Endometrium (tissue), 2 donors: ENCODE measurements around the gene CHMP2B.

ENCODE experiments used
- FAIRE-seq: peaks from 2 replicates; lab custom pipeline; 2012; peaks lifted over from hg19 to GRCh38; lab: Jason Lieb, UNC
- donor health status: control.
- donor health status: control.

Gene CHMP2B, protein sequence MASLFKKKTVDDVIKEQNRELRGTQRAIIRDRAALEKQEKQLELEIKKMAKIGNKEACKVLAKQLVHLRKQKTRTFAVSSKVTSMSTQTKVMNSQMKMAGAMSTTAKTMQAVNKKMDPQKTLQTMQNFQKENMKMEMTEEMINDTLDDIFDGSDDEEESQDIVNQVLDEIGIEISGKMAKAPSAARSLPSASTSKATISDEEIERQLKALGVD

DNA sequence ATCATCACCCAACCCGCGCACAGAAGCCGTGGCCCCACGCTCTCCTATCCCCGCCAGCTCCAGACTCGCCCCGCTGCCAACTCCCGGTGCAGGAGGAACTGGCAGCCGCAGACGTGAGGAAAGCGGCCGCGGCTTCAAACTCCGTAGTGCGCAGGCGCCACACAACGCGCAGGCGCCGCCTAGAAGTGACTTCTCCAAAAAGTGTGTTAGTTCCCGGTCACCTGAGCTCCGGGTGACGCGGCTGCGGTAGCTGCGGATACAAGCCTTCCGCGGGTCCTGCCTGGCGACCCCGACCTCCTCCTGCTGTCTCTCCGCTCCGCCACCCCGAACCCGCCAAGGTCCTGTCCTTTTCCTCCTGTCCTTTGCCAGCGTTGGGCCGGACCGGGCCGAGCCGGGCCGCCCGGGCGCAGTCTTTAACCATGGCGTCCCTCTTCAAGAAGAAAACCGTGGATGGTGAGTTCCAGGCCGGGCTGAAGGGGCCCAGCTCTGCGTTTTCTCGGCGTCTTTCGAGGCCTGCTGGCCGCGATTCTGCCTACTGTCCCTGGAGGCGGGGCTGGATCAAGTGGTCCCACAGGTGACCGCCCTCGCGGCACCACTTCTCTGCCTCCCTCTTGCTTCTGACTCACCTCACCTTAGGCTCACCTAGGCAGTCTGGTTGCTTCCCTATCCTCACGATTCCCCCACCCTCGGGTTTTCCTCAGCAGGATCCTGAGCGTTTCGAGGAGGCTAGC is at the start of gene CHMP2B:
Gene CHMP2B, plus strand, starts transcription at position 206 of the 731 bp plus-strand sequence. Its CDS starts 214 bp downstream, at position 420.
- peak; percentile 45 for FAIRE-seq

DNA sequence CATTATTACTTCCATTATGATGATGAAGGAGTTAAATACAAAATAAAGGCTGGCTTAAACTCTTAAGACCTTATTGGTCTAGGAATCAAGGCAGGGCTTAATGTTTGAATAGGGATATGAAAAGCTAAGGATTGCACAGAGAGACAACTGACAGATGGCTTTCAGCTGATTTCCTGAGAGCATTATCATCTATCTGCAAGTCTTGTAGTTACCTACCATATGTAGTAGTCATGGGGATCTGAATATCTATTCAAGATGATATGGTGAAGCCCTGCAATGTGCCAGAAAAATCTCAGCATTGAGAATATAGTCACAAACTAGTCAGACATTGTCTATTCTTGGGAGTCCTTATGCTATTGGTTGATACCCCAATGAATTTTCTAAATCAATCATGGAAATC is 47.5 kb upstream of the CHMP2B start:
- no peak for FAIRE-seq

DNA sequence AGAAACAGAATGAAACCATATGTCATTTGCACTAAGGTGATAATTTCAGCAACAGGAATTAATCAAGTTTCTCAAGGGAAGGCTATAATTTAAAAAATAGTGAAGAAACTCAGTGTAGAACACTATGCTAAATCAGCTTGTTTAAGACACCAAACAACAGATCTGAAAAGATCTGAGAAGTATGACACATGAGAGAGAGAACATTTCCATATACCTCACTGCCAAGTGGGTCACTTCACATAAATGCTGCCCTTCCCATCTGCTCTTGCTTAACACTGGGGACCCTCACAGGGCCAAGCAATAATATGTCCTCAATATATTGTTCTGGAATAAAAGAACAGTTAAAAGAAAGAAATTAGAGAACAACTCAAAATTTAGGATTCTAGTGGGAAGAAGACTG is 45.6 kb upstream of the CHMP2B start:
- no peak for FAIRE-seq

DNA sequence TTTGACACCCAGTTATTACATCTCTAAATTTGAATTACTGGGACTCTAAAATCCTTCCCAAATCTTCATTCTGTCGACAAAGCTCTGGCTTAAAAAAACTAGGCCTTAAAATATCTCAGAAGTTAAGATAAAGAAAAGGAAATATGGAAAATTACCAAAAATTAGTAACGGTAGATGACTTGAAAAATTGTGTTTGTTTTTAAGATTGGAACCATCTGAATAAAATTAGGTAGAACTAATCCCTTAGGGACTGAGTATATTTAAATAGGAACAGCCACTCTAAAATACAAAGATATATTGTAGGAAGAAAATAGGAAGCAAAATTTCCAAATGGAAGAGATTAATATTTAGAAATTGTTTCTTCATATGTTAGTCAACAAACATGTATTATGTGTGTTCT is 45.1 kb upstream of the CHMP2B start:
- FAIRE-seq, result no peak

DNA sequence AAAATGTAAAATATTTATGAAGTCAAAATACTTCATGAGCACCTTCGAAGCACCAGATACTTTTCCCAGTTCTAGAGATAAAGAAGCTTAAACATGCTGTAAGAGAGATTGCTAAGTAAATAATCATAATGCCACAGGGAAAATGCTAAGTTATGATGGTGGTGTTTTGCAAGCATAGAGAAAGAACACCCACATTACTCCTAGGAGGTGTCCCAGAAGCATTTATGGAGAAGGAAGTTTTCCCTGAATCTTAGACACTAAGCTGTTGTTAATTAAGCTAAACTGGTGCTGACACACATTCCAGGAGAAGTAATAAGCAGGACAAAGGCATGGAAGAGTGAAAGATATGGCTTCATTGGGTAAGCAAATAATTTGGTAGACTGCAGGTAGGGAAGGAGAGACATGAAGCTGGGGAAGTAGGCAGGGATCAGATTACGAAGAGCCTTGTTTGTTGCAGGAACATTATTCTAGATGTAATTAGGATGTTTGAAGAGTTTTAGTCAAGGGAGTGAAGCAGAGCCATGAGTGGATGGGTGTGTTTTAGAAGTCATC is 40.4 kb upstream of the CHMP2B start:
- no peak for FAIRE-seq

DNA sequence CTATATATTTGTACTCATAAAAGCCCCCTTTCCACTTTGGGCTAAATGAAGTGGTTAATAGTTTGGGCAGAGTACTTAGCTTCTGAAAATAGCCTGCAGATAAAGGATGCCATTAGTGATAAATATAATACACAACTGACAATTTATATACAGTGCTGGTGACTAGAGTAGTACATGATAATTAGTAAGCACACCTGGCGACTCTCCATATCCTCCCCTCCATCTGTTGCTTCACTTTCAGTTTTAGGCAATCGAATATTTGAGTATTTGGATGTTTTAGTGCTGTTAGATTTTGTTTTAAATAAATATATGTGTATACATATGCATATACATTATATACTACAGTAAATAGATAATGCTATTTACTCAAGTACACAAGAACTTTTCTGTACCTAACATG is 35.9 kb upstream of the CHMP2B start:
- no peak for FAIRE-seq

DNA sequence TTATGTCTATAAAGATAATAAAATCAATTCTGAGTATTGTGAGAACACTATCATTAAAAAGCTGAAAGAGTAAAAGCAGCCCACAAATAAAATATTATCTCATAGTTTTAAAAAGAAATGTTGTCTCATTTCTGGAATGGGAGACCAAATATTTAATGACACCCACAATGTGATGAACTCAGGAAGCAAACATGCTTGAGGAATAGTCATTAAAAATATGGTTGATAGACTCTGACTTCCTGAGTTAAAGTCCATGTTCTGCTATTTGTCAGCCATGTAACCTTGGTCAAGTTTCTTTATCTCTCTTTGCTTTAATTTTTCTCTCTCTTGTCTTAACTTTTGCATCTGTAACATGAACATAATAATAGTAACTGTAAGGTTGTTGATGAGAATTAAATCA is 35.5 kb upstream of the CHMP2B start:
- no peak for FAIRE-seq

DNA sequence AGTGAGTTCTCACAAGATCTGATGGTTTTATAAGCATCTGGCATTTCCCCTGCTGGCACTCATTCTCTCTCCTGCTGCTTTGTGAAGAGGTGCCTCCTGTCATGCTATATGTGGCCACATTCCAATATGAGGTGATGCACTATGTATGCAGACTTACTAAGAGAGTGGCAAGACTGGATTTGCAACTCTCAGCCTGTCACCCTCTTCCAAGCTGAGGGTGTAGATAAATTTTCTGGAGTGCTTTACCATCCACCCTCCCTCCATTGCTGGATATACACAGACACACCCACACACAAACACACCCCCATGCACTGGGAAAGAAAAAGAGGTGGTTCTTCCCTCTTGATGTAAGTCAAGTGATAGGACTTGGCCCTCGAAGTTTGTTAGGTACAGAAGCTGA is 30.2 kb upstream of the CHMP2B start:
- no peak for FAIRE-seq

DNA sequence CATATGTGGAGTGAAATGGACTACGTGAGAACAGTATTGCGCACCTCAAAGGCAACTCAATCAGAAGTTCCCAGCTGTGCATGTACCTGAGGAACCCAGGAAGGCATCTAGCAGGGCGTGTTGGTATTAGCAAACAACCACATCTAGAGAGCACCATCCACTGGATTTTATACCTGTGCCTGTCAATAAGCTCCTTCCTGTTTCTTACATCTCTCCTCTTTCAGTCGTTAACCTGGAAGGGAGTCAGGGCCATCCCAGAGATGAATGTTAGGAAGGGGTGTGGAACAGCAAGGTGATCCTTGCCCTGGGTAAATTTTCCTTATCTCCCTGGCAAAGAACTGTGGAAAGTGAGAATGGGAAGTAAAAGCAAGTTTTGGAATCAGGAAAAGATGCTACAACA is 29.6 kb upstream of the CHMP2B start:
- FAIRE-seq, result no peak

DNA sequence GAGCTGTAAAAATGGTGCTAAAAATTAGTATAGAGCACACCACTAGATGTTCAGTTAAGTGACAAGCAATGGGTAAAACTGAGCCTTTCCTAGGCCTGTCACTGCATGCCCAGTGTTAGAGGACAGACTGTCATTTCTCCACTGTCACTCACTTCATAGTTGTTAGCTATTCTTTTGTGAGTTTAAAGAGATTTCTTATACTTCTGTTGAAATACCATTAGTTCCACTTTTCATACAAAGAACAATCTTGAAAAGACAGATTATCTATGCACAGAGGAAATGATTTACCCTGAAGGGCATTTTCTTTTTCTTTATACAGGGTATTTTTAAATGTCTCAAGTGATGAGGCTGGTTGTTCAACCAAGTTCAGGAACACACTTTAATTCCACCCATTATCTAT is 28.3 kb upstream of the CHMP2B start:
- FAIRE-seq, result no peak

DNA sequence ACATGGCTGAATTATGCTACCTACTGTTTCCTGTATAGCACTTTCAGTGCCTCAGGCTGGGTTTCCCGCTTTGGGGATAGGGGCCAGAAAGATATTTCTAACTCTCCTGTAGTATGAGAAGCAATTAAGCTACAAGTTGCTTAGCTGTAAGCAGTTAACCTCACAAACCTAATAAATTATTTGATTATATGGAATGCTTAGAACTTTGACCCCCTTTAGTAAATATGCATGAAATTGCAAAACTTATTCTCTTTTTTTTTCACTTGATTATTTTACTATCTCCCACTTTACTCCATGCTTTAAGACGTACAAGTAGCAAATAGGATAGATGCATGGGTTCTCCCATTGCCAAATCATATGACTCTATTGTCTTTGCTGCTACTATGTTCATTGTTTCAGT is 27.5 kb upstream of the CHMP2B start:
- no peak for FAIRE-seq

DNA sequence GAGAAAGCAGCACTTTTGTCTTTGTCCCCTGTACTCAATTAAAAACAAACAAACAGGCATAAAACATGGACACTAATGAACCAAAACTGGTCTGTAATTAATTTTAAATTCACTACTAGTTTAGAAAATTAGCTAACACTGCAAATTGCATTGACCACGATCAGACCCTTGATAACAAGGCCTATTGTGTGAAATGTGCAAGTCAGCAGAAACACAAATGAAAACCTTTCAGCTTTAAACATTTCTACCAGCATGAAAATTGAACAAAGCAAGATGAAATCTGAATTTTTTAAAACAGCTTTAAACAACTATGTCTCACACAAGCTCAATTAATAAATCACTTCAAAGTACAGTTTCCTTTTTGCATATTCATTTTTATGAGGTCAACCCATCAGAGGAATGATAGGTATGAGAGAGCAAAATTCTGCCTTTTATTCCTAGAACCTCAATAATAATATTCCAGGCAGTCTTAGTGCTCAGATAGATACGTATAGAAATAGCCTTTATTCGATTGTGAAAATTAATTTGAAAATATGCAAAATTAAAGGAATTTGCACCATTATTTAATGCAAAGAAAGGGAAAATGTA is 27.0 kb upstream of the CHMP2B start:
- no peak for FAIRE-seq

DNA sequence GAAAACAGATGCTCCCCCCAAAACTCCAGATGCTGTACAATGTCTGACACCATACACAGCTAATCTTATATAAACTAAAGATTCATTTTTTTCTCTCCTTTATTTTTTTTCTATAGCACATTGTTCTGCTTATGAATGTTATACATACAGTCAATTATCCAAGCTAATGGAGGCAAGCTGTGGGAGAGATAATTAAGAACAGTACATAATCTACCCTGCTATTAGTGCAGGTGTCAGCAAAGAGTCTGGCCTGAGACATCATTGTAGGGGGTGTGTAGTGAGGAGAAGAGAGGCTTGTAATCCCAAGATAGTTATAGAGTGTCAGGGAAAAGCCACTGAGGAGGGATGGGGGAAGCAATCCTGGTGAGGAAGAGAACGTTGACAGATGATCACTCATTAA is 25.4 kb upstream of the CHMP2B start:
- FAIRE-seq, result no peak

DNA sequence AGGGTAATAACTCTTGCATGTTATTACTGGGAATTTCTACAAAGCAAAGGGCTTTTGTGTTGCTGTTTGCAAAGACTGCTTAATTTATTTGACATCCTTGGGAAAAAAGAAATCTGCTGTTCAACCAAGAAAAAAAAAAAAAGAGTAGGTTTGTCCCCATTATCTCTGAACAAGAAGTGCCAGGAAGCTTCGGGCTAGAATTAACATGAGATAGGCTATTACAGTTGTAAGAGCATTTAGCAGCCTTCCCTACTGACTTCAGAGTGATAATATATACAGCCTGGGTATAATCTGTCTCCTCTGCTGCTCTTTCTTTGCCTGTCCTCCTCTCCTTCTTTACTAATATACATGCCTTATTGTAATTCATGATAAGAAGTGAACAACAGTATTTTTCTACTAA is 23.3 kb upstream of the CHMP2B start:
- FAIRE-seq, result no peak

DNA sequence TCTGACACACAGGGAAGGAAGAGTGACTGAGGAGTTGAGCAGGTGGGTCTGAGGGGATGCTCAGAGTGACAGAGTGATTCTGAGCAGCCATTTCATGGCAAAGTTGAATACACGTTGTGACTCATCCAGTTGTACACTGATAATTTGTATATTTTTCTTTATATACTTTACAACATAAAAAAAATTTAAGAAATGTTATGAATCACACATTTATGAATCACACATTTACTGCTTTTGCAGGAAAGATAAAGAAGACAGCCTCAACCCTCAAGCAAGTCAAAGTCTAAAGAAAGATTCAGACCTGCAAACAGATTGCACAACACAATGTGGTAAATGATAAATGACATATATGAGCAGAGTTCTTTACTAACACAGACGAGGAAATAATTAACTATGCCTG is 21.0 kb upstream of the CHMP2B start:
- no peak for FAIRE-seq

DNA sequence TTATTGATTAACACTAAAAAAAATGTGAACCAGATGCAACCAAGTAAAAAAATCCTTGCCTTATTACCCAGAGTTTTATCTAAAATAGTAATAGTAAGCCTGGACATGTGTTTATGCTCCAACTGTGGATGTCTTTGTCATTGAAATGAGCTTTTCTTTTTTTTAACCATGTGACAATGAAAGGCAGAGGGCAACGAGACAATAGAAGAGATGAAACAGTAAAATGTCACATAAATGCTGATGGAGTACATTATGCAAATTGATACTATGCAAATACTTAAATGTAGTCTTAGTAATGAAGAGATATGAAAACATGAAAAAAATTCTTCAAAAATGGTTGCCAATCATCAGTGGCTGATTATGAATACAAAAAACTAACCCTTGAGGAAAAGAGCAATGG is 20.5 kb upstream of the CHMP2B start:
- no peak for FAIRE-seq

DNA sequence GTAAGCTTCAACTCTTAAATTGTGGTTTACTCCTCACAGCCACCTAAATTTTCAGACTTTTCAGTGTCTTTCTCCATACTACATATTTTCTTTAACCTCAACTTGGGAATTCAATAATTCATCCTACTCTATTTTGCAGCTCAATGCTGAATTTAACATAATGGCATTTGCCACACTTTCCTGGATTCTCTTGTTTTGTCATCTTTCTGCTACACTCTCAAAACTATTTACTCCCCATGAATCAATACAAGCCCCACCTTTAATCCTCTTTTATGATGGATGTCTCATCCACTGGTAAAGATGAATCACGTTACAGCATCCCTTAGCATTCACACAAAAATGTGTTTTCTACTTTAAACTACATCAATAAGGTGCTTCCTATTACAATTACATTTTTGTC is 19.6 kb upstream of the CHMP2B start:
- FAIRE-seq, result no peak

DNA sequence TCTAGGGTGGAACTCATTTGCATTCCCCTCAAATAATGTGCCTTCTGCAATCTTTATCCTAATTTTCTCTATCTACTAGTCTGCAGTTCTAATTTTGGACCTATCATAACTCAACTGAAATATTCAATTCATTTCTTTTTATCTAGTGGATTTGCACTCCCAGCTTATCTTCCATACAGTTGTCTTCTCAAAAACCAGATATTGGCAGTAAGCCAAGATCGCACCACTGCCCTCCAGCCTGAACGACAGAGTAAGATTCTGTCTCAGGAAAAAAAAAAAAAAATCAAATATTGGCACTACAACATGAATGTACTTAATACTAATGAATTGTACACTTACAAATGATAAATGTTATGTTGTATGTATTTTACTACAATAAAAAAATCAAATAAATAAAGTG is 18.0 kb upstream of the CHMP2B start:
- FAIRE-seq, result no peak

DNA sequence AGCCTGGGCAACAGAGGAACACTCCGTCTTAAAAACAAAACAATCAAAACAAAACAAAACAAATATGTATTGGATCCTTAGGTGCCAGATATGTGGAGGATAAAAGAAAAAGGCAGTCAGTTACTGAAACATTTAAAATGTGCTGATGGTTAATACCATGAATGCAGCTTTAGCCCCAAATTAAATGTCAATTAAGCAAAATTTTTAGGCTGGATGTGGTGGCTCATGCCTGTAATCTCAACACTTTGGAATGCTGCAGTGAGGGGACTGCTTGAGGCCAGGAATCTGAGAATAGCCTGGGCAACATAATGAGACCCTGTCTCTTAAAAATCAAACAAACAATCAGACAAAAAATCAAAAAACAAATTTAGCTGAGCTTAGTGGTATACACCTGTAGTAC is 8.5 kb upstream of the CHMP2B start:
- FAIRE-seq, result no peak

DNA sequence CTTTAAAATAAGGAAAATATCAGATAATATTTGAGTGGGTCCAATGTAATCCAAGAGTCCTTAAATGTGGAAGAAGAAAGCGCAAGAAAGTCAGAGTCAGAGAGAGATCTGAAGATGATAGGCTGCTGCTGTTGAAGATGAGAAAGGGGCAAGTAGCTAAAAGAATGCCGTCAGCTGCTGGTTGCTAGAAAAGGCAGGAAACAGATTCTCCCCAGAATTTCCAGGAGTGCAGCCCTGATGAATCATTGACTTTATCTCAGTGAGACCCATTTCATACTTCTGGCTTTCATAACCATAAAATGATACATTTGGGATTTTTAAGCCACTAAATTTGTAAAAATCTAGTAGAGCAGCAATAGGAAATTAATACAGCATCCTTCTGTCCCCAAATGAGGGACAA is 7.5 kb upstream of the CHMP2B start:
- no peak for FAIRE-seq

DNA sequence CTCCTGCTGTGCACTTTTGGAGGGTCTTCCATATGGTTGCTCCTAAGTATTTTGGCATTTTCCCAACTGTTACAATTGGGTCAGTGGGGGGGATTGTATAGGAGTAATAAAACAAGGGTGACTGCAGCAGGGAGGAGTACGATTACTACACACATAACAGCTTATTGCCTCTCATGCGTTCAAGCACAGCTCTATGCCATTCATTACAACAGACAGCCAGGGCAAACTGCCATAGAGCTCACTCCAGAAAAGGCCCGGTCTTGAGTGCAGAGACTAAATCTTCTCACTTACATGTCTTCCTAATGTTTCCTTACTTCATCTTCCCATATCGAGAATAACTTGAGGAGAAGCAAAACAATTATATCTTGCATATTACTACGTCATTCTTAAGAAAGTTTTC is 1.4 kb upstream of the CHMP2B start:
- FAIRE-seq, result no peak

DNA sequence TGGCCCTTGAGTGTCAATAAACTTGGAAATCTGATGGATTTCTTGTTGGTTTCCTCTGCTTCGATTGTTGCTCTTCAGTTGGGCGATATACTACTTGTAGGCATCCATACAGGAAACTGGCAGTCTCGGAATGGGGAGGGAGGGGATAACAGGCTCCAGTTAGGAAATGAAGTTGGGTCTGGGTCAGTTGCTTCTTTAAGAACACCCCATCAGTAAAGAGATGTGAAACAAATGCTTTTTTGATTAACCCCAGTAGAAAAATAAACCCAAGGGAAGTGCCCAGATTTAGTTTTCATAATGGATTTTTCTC is 681 bp downstream of the CHMP2B start:
- FAIRE-seq, result no peak

DNA sequence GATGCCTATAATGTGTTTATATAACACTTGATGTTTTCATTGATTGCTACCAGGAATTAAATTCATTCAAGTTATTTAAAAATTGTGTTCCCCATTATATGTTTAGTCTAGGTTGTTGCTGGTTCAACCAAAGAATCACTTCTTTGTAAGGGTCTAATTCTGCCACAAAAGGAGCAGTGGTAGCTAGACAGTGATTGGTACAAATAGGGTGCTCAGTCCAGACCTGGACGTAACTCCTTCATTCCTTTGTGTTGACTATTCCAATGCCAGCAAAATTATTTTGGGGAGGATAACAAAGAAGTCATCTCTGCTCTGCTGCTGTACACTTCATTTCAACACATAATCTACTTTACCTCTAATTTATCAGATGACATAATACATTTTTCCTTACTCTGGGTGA is 1.2 kb downstream of the CHMP2B start:
- no peak for FAIRE-seq

DNA sequence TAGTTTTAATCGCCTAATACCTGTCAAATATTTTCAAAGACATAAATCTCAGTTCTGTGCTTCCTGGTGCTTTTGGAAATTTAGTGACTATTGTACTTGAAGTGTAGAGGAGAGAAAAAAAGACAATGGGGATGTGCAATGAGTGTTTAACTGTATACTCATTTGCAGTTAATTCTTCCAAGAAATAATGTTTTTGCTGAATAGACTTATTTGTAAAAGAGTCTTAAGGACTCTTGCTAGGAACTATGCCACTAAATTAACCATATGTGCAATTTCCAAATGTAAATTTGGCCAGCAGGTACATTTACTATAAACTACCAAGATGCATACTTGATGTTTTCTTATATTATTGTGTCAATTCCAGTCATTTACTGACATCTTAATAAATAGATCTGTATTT is 2.0 kb downstream of the CHMP2B start:
- no peak for FAIRE-seq
